Esophagus squamous epithelium (tissue), 5 donors: ENCODE data around the gene ASCL4. TPM values are rescaled to one million over a fixed set of nuclear protein-coding genes. Genes with fewer than 3 reads are reported as not detected.

Experiments
- DNase-seq: peaks from one replicate; lab custom pipeline; 2025; lab: John Stamatoyannopoulos, UW
- H3K27ac ChIP-seq, 4 donors: fragments of 200-600 bp; sonication (generic); one replicate each; pipeline ENCODE4 v1.5.1; 2016 to 2019; ENCODE audit warnings: mild to moderate bottlenecking in 1 of 4
- H3K27me3 ChIP-seq, 4 donors: fragments of 200-600 bp; sonication (generic); 1 replicate in 3 of 4; 2 replicates in 1 of 4; pipeline versions ENCODE4 v1.5.1 to v1.6.0; 2017 to 2021; ENCODE audit warnings: antibody characterized with exemption in 1 of 4
- H3K36me3 ChIP-seq, 3 donors: fragments of 200-600 bp; sonication (generic); one replicate each; pipeline ENCODE4 v1.5.1; 2016 to 2019
- H3K4me1 ChIP-seq, 3 donors: fragments of 200-600 bp; sonication (generic); one replicate each; pipeline ENCODE4 v1.5.1; 2017 to 2019
- H3K4me3 ChIP-seq, 4 donors: fragments of 200-600 bp; sonication (generic); 1 replicate in 3 of 4; 2 replicates in 1 of 4; pipeline ENCODE4 v1.5.1; 2016 to 2019; ENCODE audit warnings: mild to moderate bottlenecking in 2 of 4, moderate library complexity in 1 of 4
- H3K9me3 ChIP-seq, 3 donors: fragments of 200-600 bp; sonication (generic); one replicate each; pipeline ENCODE4 v1.5.1; 2016 to 2019
- CTCF ChIP-seq, 6 experiments: fragments of 450-650 bp in 4 of 6; fragments of 200-600 bp in 2 of 6; sonication (generic) in 2 of 6; IDR thresholded peaks; one replicate each; pipeline ENCODE4 v1.5.1; 2016 to 2019; ENCODE audit warnings: antibody characterized with exemption in 6 of 6, mild to moderate bottlenecking in 4 of 6, moderate library complexity in 4 of 6
- POLR2A ChIP-seq, 4 donors: fragments of 450-650 bp; IDR thresholded peaks; one replicate each; pipeline ENCODE4 v1.6.1; 2017; ENCODE audit warnings: antibody characterized with exemption in 4 of 4, mild to moderate bottlenecking in 4 of 4, moderate library complexity in 3 of 4
- WGBS, 2 donors: methylation state at CpG; one replicate each; pipeline ENCODE4 v1.1.5; 2018; 5-methylcytosine and 5-hydroxymethylcytosine counted together
- intact Hi-C: fragments of 100-400 bp; cut with DNase I; formaldehyde crosslinking; loops from one replicate; pipeline ENCODE4 v1.15.0; 2022
- total RNA-seq, 4 donors: library from RNA; depleted of rRNA; stranded (reverse); fragments of >200 nt; gene quantifications; one replicate each; pipeline ENCODE4 v1.1.0, GENCODE V29; 2016
- donor health status: DM: yes; HTN: yes; CAD: no.

The ASCL4 gene
- total RNA-seq, 4 donors from 2014 or later = 0.19 TPM; not detected in 3

- intact Hi-C loops = loop anchor here (10.0 kb wide), 1 partner anchor 75 kb away; the partner anchor contains the start of gene PWP1
- Histone ChIP-seq H3K27me3 (no peaks in the 10 kb centered on the region), H3K9me3 (no peaks in the 10 kb centered on the region), H3K27ac (peak overlapping the region; percentile 88 to 92 (median 90)), H3K36me3 (peaks cover 3 to 39% (median 15%) of the 10 kb centered on the region in 3 donors), H3K4me1 (peaks cover 17 to 38% (median 23%) of the 10 kb centered on the region in 3 donors), H3K4me3 (peak overlapping the region; percentile 69 to 94 (median 90))
- WGBS, 2 donors = 14 to 19% methylated on average over 3 of the region's 3 CpGs
- TF ChIP-seq CTCF (IDR thresholded peaks at IDR 0.05) = no peak
- TF ChIP-seq POLR2A (IDR thresholded peaks at IDR 0.05) = no peak
- no peak for DNase-seq
Measured at GRCh38 chr12:107759410-107759809, 15.1 kb upstream of the ASCL4 start.

- 2 to 6% methylated on average over 10 to 14 of the region's 30 CpGs for WGBS, 2 donors
- H3K36me3 ChIP-seq = peaks cover 0 to 30% (median 10%) of the 10 kb centered on the region in 3 donors
- H3K4me3 ChIP-seq = peak overlapping the region; percentile 69 to 94 (median 90)
- intact Hi-C loops = loop anchor here (5.0 kb wide), 1 partner anchor 122 kb away; no protein-coding TSS in a partner anchor
- H3K4me1 ChIP-seq = peaks cover 17 to 38% (median 23%) of the 10 kb centered on the region in 3 donors
- peak overlapping the region; percentile 88 to 92 (median 90) for H3K27ac ChIP-seq
- no peak for TF ChIP-seq POLR2A (IDR thresholded peaks at IDR 0.05)
- no peak for TF ChIP-seq CTCF (IDR thresholded peaks at IDR 0.05)
- DNase-seq = no peak
- no peaks in the 10 kb centered on the region for H3K27me3 ChIP-seq
- H3K9me3 ChIP-seq = no peaks in the 10 kb centered on the region
Measured at GRCh38 chr12:107760207-107760808, 14.2 kb upstream of the ASCL4 start.

GRCh38 chr12:107760809-107761501, 13.5 kb upstream of the ASCL4 start, which contains the start of gene PRDM4:
Gene PRDM4, minus strand, starts transcription at chr12:107761137. Its CDS starts 622 bp downstream, at chr12:107760515.
- intact Hi-C loops = loop anchor here (5.0 kb wide), 1 partner anchor 121 kb away; no protein-coding TSS in a partner anchor
- Histone ChIP-seq H3K27me3 (no peaks in the 10 kb centered on the region), H3K36me3 (peaks cover 0 to 23% (median 4%) of the 10 kb centered on the region in 3 donors), H3K4me1 (peaks cover 17 to 38% (median 23%) of the 10 kb centered on the region in 3 donors), H3K4me3 (peak within 1 kb of the TSS; percentile 69 to 94 (median 90)), H3K27ac (peak within 1 kb of the TSS; percentile 88 to 92 (median 90)), H3K9me3 (no peaks in the 10 kb centered on the region)
- peak in 3 of 4 donors; percentile 92 to 97 (median 92) for TF ChIP-seq POLR2A (IDR thresholded peaks at IDR 0.05)
- peak in 5 of 6 experiments; percentile 28 to 85 (median 65) for TF ChIP-seq CTCF (IDR thresholded peaks at IDR 0.05)
- DNase-seq = peak; percentile 53
- 0% methylated on average over 6 of the region's 83 CpGs; no CpG with 5 or more reads in 1 of the 2 donors for WGBS, 2 donors

GRCh38 chr12:107761502-107761904, 13.0 kb upstream of the ASCL4 start:
- intact Hi-C loops = loop anchor here (5.0 kb wide), 1 partner anchor 121 kb away; no protein-coding TSS in a partner anchor
- Histone ChIP-seq H3K4me1 (peaks cover 17 to 38% (median 23%) of the 10 kb centered on the region in 3 donors), H3K4me3 (peak overlapping the region; percentile 69 to 94 (median 90)), H3K27me3 (no peaks in the 10 kb centered on the region), H3K27ac (peak overlapping the region; percentile 52 to 92 (median 90)), H3K36me3 (peaks cover 0 to 18% (median 0%) of the 10 kb centered on the region in 3 donors), H3K9me3 (no peaks in the 10 kb centered on the region)
- 7 to 9% methylated on average over 5 to 12 of the region's 12 CpGs for WGBS, 2 donors
- no peak for DNase-seq
- TF ChIP-seq CTCF (IDR thresholded peaks at IDR 0.05) = no peak
